CD14-positive monocyte (primary cell): ENCODE results near the gene ECSCR. TPM values are rescaled to one million over a fixed set of nuclear protein-coding genes. Genes with fewer than 3 reads are reported as not detected.

ENCODE experiments used
- DNase-seq, 3 donors: peaks; one replicate each; pipeline ENCODE4 v3.0.0-alpha.2; 2011 to 2022
- H2AFZ ChIP-seq: 2 replicates; pipeline ENCODE4 v1.6.0; 2012; ENCODE audit warnings: mild to moderate bottlenecking, low read depth, low read length, inconsistent platforms; ENCODE audit not compliant: insufficient read depth, poor library complexity, severe bottlenecking
- H3K27ac ChIP-seq, 2 donors: 1 replicate in 1 of 2; 2 replicates in 1 of 2; pipeline ENCODE4 v1.5.1; 2012 to 2013; ENCODE audit warnings: low read length in 2 of 2, control low read depth in 1 of 2, inconsistent platforms in 1 of 2, low read depth in 1 of 2, mild to moderate bottlenecking in 1 of 2
- H3K27me3 ChIP-seq, 2 donors: one replicate each; pipeline versions ENCODE4 v1.6.0 to v1.6.1; 2011 to 2013; ENCODE audit warnings: low read length in 2 of 2; ENCODE audit not compliant: control insufficient read depth in 2 of 2, insufficient read depth in 2 of 2
- H3K36me3 ChIP-seq, 2 donors: replicated peaks in 1 of 2; 1 replicate in 1 of 2; 2 replicates in 1 of 2; pipeline versions ENCODE4 v1.5.1 to v1.6.1; 2012 to 2013; ENCODE audit warnings: low read length in 2 of 2, control low read depth in 1 of 2, inconsistent platforms in 1 of 2, mild to moderate bottlenecking in 1 of 2; ENCODE audit not compliant: insufficient read depth in 2 of 2, control insufficient read depth in 1 of 2
- H3K4me1 ChIP-seq, 2 donors: 1 replicate in 1 of 2; 2 replicates in 1 of 2; pipeline versions ENCODE4 v1.5.1 to v1.6.1; 2012 to 2013; ENCODE audit warnings: low read length in 2 of 2, control low read depth in 1 of 2, inconsistent platforms in 1 of 2, mild to moderate bottlenecking in 1 of 2, moderate library complexity in 1 of 2; ENCODE audit not compliant: insufficient read depth in 2 of 2, control insufficient read depth in 1 of 2
- H3K4me2 ChIP-seq: replicated peaks from 2 replicates; pipeline ENCODE3; 2012; ENCODE audit warnings: low read length, moderate library complexity, mild to moderate bottlenecking; ENCODE audit not compliant: poor library complexity, severe bottlenecking; ENCODE audit errors: extremely low read depth
- H3K4me3 ChIP-seq, 3 experiments: fragments of 200-600 bp in 1 of 3; sonication (generic) in 1 of 3; replicated peaks in 1 of 3; 1 replicate in 2 of 3; 2 replicates in 1 of 3; pipeline ENCODE4 v1.5.1; 2011 to 2013; ENCODE audit warnings: low read length in 3 of 3, mild to moderate bottlenecking in 3 of 3, control low read depth in 2 of 3, low read depth in 2 of 3, inconsistent platforms in 1 of 3, moderate library complexity in 1 of 3
- H3K79me2 ChIP-seq: 2 replicates; pipeline ENCODE4 v1.6.0; 2012; ENCODE audit warnings: mild to moderate bottlenecking, control low read depth, inconsistent platforms, low read length, moderate library complexity; ENCODE audit not compliant: insufficient read depth
- H3K9ac ChIP-seq: 2 replicates; pipeline ENCODE4 v1.6.0; 2017; ENCODE audit warnings: low read length, mild to moderate bottlenecking; ENCODE audit not compliant: insufficient read depth, poor library complexity, severe bottlenecking
- H3K9me3 ChIP-seq, 2 donors: replicated peaks in 1 of 2; 1 replicate in 1 of 2; 2 replicates in 1 of 2; pipeline versions ENCODE4 v1.5.1 to v1.6.1; 2012 to 2013; ENCODE audit warnings: low read length in 2 of 2, control low read depth in 1 of 2; ENCODE audit not compliant: control insufficient read depth in 1 of 2, insufficient read depth in 1 of 2
- H4K20me1 ChIP-seq: 2 replicates; pipeline ENCODE4 v1.6.0; 2012; ENCODE audit warnings: mild to moderate bottlenecking, low read length, control low read depth, moderate library complexity; ENCODE audit not compliant: insufficient read depth
- H3K27ac Mint-ChIP-seq, 7 donors: one replicate each; pipeline ENCODE4 v1.8.0; 2020; ENCODE audit warnings: mild to moderate bottlenecking in 7 of 7, mixed read lengths in 7 of 7, moderate library complexity in 6 of 7, inconsistent platforms in 2 of 7
- H3K27me3 Mint-ChIP-seq, 3 donors: one replicate each; pipeline ENCODE4 v1.8.0; 2021 to 2022; ENCODE audit warnings: low read depth in 3 of 3, mild to moderate bottlenecking in 3 of 3, mixed read lengths in 3 of 3, moderate library complexity in 3 of 3, inconsistent platforms in 1 of 3
- H3K36me3 Mint-ChIP-seq, 2 donors: one replicate each; pipeline ENCODE4 v1.8.0; 2020; ENCODE audit warnings: mixed read lengths in 2 of 2, inconsistent platforms in 1 of 2, mild to moderate bottlenecking in 1 of 2
- H3K4me1 Mint-ChIP-seq: one replicate; pipeline ENCODE4 v1.8.0; 2020; ENCODE audit warnings: mild to moderate bottlenecking, mixed read lengths
- H3K4me3 Mint-ChIP-seq, 2 donors: one replicate each; pipeline ENCODE4 v1.8.0; 2020; ENCODE audit warnings: mild to moderate bottlenecking in 2 of 2, mixed read lengths in 2 of 2, moderate library complexity in 1 of 2
- H3K9me3 Mint-ChIP-seq, 7 donors: one replicate each; pipeline ENCODE4 v1.8.0; 2020 to 2022; ENCODE audit warnings: mixed read lengths in 7 of 7, mild to moderate bottlenecking in 6 of 7, moderate library complexity in 6 of 7, inconsistent platforms in 2 of 7
- WGBS: methylation state at CpG from one replicate; pipeline ENCODE4 v1.1.5; 2013; ENCODE audit warnings: missing lambda C conversion rate; ENCODE audit not compliant: insufficient coverage; 5-methylcytosine and 5-hydroxymethylcytosine counted together
- intact Hi-C, 2 donors: fragments of 100-400 bp; cut with micrococcal nuclease; formaldehyde crosslinking; loops; one replicate each; pipeline versions ENCODE4 v1.15.0 to v1.15.1; 2023
- polyA plus RNA-seq, 3 donors: library from polyadenylated mRNA; depleted of rRNA in 1 of 3; unstranded in 2 of 3; stranded (reverse) in 1 of 3; fragments of 300-500 nt in 2 of 3; fragments of >200 nt in 1 of 3; fragmentation: Illumina TruSeq in 2 of 3; gene quantifications; 1 replicate in 2 of 3; 2 replicates in 1 of 3; pipeline ENCODE4 v1.2.3, GENCODE V29; 2012 to 2021
- TF ChIP-seq, protein P1 (sequence below): fragments of 200-600 bp; IDR thresholded peaks from one replicate; pipeline ENCODE4 v1.8.0; 2022; ENCODE audit warnings: antibody characterized with exemption, mild to moderate bottlenecking

The ECSCR gene
- polyA plus RNA-seq, 3 donors: not detected

DNA sequence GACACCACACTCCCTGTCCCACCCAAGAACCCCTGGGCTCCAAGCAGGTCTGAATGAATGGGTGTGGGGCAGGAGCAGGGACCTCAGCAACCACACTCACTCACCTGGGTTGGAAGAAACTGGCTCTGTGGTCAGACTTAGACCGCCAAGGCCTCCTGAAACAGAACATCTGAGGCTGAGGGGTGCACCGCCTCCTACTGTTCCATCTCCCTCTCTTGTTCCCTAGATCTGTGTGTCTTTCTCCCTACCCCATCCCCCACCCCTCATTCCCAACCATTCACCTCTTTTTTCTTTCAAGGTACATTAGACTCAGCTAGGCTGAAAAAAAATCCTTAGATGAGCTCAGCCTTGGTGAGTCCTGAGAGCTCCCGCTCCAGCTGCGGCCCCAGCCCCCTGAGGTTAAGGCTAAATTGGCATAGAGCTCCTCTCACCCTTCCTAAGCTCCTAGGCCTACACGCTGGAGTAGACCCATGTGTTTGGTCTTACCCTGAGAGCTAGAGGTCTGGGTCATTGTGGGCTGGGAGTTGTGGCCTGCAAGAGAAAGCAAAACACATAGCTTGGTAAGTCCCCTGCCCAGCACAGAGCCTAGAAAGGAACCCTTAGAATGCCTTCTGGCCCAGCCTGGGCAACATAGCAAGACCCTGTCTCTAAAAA, 4.8 kb downstream of the ECSCR start:
- Histone ChIP-seq H3K36me3 (no peaks in the 10 kb centered on the region), H3K79me2 (no peaks in the 10 kb centered on the region), H3K9me3 (no peaks in the 10 kb centered on the region), H3K4me2 (no peak overlapping the region), H3K4me3 (no peak overlapping the region), H3K27me3 (no peaks in the 10 kb centered on the region), H4K20me1 (no peaks in the 10 kb centered on the region), H3K9ac (no peak overlapping the region), H3K27ac (no peak overlapping the region), H3K4me1 (peaks cover 3 to 7% of the 10 kb centered on the region in 2 donors), H2AFZ (no peak overlapping the region)
- H3K27ac Mint-ChIP-seq: no peak overlapping the region
- no peaks in the 10 kb centered on the region for H3K36me3 Mint-ChIP-seq
- H3K4me3 Mint-ChIP-seq: no peak overlapping the region
- 100% methylated on average over 3 of the region's 5 CpGs for WGBS
- TF ChIP-seq, protein P1, sequence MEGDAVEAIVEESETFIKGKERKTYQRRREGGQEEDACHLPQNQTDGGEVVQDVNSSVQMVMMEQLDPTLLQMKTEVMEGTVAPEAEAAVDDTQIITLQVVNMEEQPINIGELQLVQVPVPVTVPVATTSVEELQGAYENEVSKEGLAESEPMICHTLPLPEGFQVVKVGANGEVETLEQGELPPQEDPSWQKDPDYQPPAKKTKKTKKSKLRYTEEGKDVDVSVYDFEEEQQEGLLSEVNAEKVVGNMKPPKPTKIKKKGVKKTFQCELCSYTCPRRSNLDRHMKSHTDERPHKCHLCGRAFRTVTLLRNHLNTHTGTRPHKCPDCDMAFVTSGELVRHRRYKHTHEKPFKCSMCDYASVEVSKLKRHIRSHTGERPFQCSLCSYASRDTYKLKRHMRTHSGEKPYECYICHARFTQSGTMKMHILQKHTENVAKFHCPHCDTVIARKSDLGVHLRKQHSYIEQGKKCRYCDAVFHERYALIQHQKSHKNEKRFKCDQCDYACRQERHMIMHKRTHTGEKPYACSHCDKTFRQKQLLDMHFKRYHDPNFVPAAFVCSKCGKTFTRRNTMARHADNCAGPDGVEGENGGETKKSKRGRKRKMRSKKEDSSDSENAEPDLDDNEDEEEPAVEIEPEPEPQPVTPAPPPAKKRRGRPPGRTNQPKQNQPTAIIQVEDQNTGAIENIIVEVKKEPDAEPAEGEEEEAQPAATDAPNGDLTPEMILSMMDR: no peak
- no peaks in the 10 kb centered on the region for H3K9me3 Mint-ChIP-seq
- H3K27me3 Mint-ChIP-seq: peaks cover 0 to 2% (median 1%) of the 10 kb centered on the region in 3 donors
- intact Hi-C loops: no loop called here
- peaks cover 15% of the 10 kb centered on the region for H3K4me1 Mint-ChIP-seq
- no peak for DNase-seq

DNA sequence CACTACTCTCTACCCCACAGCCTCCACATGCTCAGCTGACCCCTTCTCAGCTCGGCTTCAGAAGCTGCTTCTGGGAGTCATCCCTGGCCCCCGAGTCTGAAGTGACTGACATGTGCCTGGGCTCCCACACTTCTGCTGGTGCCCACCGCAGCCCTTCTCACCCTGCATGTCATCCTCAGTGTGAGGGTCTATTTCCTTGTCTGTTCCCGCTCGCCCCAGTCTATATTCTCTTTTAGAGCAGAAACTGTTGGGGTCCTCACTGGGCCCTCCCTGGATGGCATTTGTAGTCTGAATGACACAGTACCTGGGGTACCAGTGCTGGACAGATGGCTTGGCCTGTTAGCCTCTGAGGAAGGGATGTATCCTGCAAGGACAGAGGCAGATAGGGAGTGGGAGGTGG, 5.3 kb downstream of the ECSCR start:
- intact Hi-C loops: no loop called here
- H3K36me3 ChIP-seq: no peaks in the 10 kb centered on the region
- H4K20me1 ChIP-seq: no peaks in the 10 kb centered on the region
- Mint-ChIP-seq H3K27me3 (peaks cover 0 to 1% (median under 1%) of the 10 kb centered on the region in 3 donors), H3K4me1 (peaks cover 15% of the 10 kb centered on the region), H3K36me3 (no peaks in the 10 kb centered on the region), H3K4me3 (no peak overlapping the region), H3K27ac (no peak overlapping the region), H3K9me3 (no peaks in the 10 kb centered on the region)
- WGBS: 96% methylated on average over 4 of the region's 5 CpGs
- no peak overlapping the region for H3K9ac ChIP-seq
- peaks cover 3 to 7% of the 10 kb centered on the region in 2 donors for H3K4me1 ChIP-seq
- H3K9me3 ChIP-seq: no peaks in the 10 kb centered on the region
- TF ChIP-seq, protein P1: no peak
- H3K27ac ChIP-seq: no peak overlapping the region
- no peak overlapping the region for H2AFZ ChIP-seq
- no peak overlapping the region for H3K4me2 ChIP-seq
- no peaks in the 10 kb centered on the region for H3K27me3 ChIP-seq
- no peak overlapping the region for H3K4me3 ChIP-seq
- no peak for DNase-seq
- H3K79me2 ChIP-seq: no peaks in the 10 kb centered on the region
